ENCODE measurements around the gene NTHL1.

Gene NTHL1

GRCh38 chr16:2047330-2048115, at the start of gene NTHL1, which contains the start of gene TSC2:
Gene NTHL1 (minus strand): TSS chr16:2047834. CDS start chr16:2047823, 11 bp downstream.
Gene TSC2 (plus strand): TSS chr16:2047985. CDS start chr16:2048616, 631 bp downstream.
- DNase-seq: peak; percentile 98

DNA sequence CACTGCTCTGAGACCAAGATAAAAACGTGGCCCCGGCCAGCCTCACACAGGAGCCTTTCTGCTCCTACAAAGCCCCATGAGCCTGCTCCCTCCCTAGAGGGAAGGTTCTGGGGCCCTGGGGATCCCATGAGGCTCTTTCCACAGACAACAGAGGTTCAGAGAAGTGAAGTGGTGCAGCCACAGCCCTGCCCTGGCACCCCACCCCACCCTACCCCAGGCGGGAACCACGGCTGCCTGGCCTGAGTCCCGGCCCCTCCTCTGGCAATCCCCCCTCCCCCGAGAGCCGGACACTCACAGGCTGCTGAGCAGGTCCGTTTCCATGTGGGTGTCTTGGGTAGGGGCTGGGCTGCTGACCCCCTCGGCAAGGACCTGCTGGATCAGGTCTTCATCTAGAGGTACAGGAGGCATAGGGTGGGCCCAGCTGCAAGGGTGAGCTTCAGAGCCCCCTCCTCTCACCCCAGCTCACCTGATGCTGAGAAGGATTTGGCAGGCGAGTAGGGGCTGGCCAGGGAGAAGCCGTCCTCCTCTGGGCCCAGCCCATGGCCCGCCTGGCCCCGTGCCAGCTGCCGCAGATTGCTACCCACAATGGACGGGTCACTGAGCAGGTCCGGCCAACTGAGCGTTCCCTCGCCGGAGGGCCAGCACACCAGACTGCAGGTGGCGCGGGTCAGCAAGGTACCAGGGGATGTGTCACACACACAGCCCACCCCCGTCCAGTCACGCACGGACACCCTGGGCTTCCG, 49.4 kb upstream of the NTHL1 start:
- no peak for DNase-seq

DNA sequence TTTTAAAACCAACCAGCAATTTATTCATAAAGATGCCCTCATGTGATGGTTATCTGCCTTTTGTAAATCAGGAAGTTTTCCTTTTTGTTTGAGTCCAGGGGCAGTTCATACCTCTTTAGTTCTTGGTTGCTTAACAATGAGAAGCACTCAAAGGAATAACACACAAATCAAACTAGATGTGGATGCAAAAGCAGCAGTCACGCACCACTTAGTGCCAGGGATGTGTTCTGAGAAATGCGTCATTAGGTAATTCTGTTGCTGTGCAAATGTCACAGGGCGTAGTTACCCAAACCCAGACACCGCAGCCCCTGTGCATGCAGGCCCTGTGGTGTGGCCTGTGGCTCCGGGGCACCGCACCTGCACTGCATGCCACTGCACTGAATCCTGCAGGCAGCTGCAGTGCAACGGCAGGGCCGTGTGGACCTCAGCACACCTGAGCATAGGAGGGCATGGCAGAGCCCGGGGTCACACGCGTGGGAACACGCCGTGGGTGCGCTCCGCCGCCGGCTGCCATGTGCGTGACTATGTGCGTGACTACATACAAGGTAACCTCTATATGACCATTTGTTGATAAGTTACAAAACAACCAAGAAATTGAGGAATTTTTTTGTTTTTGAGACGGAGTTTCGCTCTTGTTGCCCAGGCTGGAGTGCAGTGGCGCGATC, 48.4 kb upstream of the NTHL1 start:
- DNase-seq: no peak

DNA sequence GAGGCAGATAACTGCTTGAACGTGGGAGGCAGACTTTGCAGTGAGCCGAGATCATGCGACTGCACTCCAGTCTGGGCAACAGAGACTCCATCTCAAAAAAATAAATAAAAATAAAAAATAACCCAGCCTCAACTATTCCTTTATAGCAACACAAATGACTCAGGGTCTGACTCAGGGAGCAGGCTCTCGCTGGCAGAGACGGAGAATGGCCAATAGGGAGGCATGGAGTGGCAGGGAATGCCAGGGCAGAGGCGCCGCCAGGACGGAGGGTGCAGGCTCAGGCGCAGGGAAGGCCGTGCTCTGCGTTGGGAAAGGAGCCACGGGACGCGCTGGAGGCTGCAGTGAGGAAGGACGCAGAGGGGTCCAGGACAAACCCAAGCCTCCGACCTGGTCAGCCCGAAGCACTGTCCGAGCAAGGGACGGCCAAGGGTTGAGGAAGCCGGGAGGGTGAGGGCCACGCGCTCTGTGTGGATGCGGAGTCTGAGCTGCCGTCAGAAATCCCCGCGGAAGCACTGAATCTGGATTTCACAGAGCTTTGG, 47.8 kb upstream of the NTHL1 start:
- DNase-seq: no peak

- DNase-seq: no peak
These were observed 46.2 kb upstream of the NTHL1 start for GRCh38 chr16:2093793-2094192.

DNA sequence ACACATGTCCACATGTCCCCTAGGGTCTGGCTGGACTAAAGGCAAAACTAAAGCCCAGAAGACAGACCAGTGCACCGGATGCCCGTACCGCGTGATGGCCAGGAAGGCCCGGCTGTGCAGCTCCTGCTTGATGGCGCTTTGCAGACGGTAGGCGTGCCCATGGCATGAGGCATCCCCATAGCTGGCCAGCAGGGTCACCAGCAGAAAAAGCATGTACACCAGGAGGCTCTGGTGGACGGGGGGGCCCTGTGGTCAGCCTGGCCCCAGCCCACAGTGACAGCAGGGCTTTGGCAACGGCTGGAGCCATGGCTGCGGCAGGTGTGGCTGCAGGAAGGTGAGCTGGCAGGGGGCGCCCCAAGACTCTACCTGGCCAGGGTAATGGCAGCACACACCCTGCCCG, 45.2 kb upstream of the NTHL1 start:
- no peak for DNase-seq

DNA sequence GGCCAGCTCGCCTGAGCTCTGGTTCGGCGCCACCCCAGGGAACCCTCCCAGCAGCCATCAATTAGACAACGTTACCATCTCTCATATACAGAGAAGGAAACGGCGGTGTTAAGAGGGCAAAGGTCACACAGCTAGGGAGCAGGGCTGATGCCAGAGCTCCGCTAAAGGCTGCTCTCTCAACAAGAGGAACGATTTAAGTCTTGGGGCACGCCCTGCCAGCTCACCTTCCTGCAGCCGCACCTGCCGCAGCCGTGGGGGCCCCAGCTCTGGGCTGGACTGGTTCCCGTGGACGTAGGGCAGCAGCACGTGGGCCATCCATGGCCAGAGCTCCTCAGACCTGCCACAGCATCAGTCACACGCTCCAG, 44.6 kb upstream of the NTHL1 start:
- DNase-seq: no peak

DNA sequence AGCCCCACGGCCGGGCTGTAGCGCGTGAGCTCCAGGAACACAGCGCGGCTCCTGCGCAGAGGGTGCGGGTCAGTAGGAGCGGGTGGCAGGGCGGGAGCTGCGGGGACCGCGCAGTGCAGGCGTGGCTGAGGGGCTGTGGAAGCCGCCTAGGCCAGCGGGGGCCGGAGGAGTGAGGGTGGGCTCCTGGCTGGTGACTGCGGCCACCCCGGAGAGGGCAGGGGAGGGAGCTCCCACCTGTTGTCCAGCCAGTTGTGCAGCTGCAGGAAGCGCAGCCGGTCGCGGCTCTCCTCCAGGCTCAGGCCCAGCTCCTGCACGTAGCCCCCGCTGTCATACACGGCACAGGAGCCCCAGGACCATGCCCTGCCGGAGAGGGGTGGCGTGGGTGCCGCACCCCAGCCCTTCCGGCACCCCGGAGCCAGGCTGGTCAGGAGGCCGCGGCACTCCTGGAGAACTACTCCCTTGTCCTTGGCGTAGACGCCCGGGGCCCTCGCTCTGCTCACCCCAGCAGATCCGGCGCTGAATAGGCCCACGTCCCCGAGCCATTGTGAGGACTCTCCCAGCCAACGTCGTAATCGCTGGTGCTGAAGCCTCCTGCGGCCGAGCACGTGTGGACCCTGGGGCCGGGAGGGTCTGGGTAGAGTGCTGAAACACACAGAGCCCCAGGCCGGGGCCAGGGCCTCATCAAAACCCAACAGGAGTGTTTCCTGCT, 44.1 kb upstream of the NTHL1 start:
- no peak for DNase-seq

GRCh38 chr16:2090777-2091546, 43.3 kb upstream of the NTHL1 start:
- no peak for DNase-seq

DNA sequence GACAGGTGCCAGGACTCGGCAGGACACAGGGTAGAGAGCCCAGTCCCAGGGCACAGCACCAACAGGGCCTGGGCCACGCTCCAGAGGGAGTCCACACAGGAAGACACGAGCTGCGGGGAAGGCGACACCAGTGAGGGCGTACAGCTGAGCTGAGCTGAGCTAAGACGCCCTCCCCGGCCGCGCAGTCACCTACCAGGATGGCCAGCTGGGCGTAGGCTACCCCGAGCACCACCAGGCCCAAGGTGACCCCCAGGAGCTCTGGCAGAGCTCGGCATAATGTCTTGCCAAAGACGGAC, 42.8 kb upstream of the NTHL1 start:
- DNase-seq: no peak

GRCh38 chr16:2089706-2090480, 42.3 kb upstream of the NTHL1 start:
- DNase-seq: no peak

GRCh38 chr16:2088759-2089358, 41.2 kb upstream of the NTHL1 start:
- DNase-seq: no peak

DNA sequence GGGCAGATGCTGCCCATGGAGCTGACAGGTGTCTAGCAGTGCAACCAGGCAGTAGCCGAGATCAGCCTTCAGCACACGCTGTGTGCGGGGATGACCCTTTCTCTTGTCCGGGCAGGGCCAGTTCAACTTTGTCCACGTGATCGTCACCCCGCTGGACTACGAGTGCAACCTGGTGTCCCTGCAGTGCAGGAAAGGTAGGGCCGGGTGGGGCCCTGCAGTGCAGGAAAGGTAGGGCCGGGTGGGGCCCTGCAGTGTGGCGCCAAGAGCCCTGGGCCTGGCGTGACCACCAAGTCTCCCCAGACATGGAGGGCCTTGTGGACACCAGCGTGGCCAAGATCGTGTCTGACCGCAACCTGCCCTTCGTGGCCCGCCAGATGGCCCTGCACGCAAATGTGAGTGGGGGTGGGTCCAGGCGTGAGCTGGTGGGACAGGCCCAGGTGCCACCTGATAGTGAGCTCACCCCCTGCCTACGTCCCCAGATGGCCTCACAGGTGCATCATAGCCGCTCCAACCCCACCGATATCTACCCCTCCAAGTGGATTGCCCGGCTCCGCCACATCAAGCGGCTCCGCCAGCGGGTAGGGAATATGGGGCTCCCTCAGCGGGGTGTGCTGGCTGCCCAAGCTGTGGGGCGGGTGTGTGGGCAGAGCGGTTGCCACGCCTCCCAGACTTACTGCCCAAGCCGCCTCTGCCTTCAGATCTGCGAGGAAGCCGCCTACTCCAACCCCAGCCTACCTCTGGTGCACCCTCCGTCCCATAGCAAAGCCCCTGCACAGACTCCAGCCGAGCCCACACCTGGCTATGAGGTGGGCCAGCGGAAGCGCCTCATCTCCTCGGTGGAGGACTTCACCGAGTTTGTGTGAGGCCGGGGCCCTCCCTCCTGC, 40.4 kb upstream of the NTHL1 start:
- DNase-seq: no peak

DNA sequence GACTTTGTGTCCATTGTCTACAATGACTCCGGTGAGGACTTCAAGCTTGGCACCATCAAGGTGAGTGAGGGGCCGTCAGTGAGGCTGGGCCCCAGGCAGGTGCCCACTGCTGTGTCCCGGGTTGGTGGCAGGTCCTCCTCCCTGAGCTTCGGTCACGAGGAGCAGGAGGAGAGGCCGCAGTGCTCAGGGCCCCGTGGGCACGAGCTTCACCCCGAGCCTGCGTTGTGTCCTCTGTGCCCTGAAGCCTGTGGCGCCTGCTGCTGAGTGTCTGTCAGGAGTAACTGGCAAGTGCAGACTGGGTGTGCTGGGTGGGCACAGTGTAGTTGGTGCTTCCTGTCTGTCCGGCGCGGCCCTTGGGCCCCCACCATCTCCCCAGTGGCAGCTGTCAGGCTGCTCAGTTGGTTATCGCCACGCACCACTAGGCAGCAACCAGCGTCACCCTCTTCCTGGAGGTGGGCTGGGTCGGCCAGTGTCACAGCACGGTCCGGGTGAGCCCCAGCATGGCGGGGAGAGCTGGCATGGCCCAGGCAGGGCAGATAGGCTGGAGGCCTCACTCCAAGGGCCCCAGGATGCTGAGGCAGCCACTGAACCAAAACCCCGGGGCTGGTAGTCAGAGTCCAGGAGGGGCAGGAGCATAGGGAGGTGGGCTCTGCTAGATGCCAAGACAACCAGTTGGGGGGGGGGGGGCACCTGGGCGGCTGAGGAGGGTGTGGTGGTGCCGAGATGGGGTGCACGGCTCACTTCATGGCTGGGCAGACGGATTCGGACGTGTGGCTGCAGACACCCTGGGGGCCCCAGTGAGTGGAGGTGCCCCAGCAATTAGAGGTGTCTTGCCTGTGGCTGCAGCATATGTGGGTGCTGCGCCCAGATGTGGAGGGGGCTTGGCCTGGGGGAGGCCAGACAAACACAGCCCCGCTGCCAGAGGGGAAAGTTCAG, 39.4 kb upstream of the NTHL1 start:
- no peak for DNase-seq

GRCh38 chr16:2086106-2086742, 38.6 kb upstream of the NTHL1 start:
- DNase-seq: no peak

DNA sequence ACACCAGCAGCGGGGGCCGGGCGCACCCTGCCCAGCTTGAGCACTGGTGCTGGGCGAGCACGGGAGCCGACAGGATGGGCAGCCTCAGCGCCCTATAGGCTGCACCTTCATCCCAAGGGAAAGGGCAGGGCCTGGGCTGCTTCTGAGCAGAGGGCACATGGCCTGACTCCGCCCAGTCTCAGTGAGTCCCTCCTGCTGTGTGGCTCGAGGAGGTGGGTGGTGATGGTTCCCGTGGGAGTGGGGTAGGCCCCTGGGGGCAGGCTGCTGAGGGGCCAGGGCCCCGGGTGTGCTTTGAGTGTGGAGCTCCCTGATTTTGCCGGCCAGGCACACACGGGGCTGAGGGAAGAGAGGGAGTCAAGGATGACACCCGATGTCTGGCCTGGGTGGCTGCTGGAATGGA, 38.0 kb upstream of the NTHL1 start:
- no peak for DNase-seq

DNA sequence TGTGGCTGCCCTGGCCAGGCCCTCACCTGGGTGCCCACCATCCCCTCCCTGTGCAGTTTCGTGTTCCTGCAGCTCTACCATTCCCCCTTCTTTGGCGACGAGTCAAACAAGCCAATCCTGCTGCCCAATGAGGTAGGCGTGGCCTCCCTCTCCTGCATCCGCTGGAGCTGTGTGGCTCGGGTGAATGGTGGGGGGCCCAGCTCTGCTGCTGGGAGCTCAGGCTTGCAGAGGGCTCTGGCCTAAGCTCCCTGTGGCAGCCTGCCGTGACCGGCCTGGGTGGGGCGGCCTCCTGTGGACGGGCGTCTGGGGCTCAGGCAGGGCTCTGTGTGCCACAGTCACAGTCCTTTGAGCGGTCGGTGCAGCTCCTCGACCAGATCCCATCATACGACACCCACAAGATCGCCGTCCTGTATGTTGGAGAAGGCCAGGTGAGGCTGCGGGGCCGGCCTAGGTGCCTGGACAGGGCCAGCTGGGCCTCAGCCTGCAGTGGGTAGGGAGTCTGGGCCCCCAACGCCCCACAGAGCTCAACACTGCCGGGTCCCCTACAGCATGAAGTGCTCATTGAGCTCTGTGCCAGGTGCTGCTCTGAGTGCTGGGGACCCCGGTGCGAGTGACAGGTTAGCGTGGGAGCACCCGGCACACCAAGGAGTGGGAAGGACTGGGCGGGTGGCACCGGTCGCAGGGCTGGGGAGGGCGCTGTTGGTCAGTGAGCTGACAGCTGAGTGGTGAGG, 37.4 kb upstream of the NTHL1 start:
- no peak for DNase-seq
